GM19395 (cell line): Measurements from ENCODE around the gene TAAR9.

Experiments used
- ATAC-seq: cut with Tn5 transposase; IDR thresholded peaks from one replicate; pipeline ENCODE4 v1.9.1; 2021; ENCODE audit warnings: mild to moderate bottlenecking, moderate library complexity; ENCODE audit not compliant: unreplicated experiment

Gene TAAR9

GRCh38 chr6:132537977-132538376 lies at the start of gene TAAR9:
Gene TAAR9 (plus strand): TSS chr6:132538277. CDS start chr6:132538290, 13 bp downstream.
- no peak for ATAC-seq

- no peak for ATAC-seq
Measured at GRCh38 chr6:132489376-132489775, 48.7 kb upstream of the TAAR9 start.

GRCh38 chr6:132490024-132490423 lies 48.1 kb upstream of the TAAR9 start:
- ATAC-seq = peak; percentile 40

- ATAC-seq = peak; percentile 65
Measured at GRCh38 chr6:132490478-132491204, 47.4 kb upstream of the TAAR9 start.

- ATAC-seq = no peak
Measured at GRCh38 chr6:132491303-132491702, 46.8 kb upstream of the TAAR9 start.

- ATAC-seq = no peak
Measured at GRCh38 chr6:132491881-132492280, 46.2 kb upstream of the TAAR9 start.

- peak; percentile 15 for ATAC-seq
Measured at GRCh38 chr6:132494954-132495353, 43.1 kb upstream of the TAAR9 start.

GRCh38 chr6:132495604-132496079 lies 42.4 kb upstream of the TAAR9 start:
- ATAC-seq = peak; percentile 52

- no peak for ATAC-seq
Measured at GRCh38 chr6:132496519-132497180, 41.4 kb upstream of the TAAR9 start.

GRCh38 chr6:132498638-132499037 lies 39.4 kb upstream of the TAAR9 start:
- ATAC-seq = peak; percentile 64

GRCh38 chr6:132499757-132500156 lies 38.3 kb upstream of the TAAR9 start:
- no peak for ATAC-seq

- ATAC-seq = no peak
Measured at GRCh38 chr6:132504757-132505156, 33.3 kb upstream of the TAAR9 start.

- ATAC-seq = peak; percentile 59
Measured at GRCh38 chr6:132505158-132505557, 32.9 kb upstream of the TAAR9 start.

- ATAC-seq = no peak
Measured at GRCh38 chr6:132506461-132506860, 31.6 kb upstream of the TAAR9 start.

GRCh38 chr6:132506869-132507808 lies 30.9 kb upstream of the TAAR9 start:
- ATAC-seq = no peak

- peak; percentile 22 for ATAC-seq
Measured at GRCh38 chr6:132511210-132511830, 26.8 kb upstream of the TAAR9 start.

GRCh38 chr6:132511831-132512220 lies 26.3 kb upstream of the TAAR9 start:
- ATAC-seq = peak; percentile 17

- no peak for ATAC-seq
Measured at GRCh38 chr6:132512342-132512637, 25.8 kb upstream of the TAAR9 start.

- peak; percentile 92 for ATAC-seq
Measured at GRCh38 chr6:132512638-132513632, 25.1 kb upstream of the TAAR9 start, which contains the start of gene STX7. Gene STX7 (minus strand): TSS chr6:132513116. CDS start chr6:132503530, 9,586 bp downstream.
